Measurements from ENCODE around the gene DNAH10.

DNA sequence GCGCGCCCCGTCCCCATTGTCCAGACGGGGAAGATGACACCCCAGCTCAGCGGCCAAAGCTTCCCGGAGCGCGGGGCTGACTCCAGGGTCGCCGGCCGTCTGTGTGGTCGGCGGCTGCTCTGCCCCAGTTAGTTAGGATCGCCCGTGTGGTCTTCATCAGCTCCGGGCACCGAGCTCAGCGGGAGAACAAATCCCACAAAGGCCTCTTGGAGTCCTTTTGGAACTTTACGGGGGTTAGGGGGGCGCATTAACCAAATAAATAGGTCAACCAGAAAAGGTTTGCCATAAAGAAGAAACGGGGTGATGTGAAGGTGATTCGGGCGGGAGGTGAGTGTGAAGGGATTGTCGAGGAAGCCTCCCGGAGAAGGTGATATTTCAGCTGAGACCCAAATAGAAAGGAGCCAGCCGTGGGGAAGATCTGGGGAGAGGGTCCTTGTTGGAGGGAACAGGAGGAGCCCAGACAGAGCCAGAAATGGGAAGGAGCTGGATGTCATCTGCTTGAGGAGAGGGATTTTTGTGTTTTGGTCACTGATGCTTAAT lies 49.3 kb upstream of the DNAH10 start:
- TF ChIP-seq, protein P1, sequence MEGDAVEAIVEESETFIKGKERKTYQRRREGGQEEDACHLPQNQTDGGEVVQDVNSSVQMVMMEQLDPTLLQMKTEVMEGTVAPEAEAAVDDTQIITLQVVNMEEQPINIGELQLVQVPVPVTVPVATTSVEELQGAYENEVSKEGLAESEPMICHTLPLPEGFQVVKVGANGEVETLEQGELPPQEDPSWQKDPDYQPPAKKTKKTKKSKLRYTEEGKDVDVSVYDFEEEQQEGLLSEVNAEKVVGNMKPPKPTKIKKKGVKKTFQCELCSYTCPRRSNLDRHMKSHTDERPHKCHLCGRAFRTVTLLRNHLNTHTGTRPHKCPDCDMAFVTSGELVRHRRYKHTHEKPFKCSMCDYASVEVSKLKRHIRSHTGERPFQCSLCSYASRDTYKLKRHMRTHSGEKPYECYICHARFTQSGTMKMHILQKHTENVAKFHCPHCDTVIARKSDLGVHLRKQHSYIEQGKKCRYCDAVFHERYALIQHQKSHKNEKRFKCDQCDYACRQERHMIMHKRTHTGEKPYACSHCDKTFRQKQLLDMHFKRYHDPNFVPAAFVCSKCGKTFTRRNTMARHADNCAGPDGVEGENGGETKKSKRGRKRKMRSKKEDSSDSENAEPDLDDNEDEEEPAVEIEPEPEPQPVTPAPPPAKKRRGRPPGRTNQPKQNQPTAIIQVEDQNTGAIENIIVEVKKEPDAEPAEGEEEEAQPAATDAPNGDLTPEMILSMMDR (conservative IDR thresholded peaks at IDR 0.05; ENCODE audit: low read length), result no peak
- TF ChIP-seq EZH2phosphoT487 (IDR thresholded peaks at IDR 0.05; ENCODE audit: borderline replicate concordance, low read depth, low read length), result no peak
